22Rv1 (cell line): Measurements from ENCODE around the gene CDH6.

ENCODE experiments used
- H3K27ac ChIP-seq: fragments of 450-650 bp; 2 replicates; pipeline ENCODE4 v1.5.1; 2017
- CTCF ChIP-seq: fragments of 450-650 bp; IDR thresholded peaks from 2 replicates; pipeline ENCODE4 v1.5.1; 2017; ENCODE audit warnings: mild to moderate bottlenecking
- ZFX ChIP-seq: fragments of 450-650 bp; IDR thresholded peaks from 2 replicates; pipeline ENCODE4 v1.6.1; 2017; ENCODE audit warnings: antibody characterized with exemption, borderline replicate concordance

Gene CDH6

GRCh38 chr5:31334061-31334860 is 140.8 kb downstream of the CDH6 start:
- TF ChIP-seq CTCF (no peak), ZFX (no peak)
- H3K27ac ChIP-seq = no peak overlapping the region

- no peak overlapping the region for H3K27ac ChIP-seq
- TF ChIP-seq ZFX (no peak), CTCF (no peak)
Measured at GRCh38 chr5:31335456-31335855, 142.0 kb downstream of the CDH6 start.

GRCh38 chr5:31343946-31344345 is 150.5 kb downstream of the CDH6 start:
- TF ChIP-seq ZFX = no peak
- H3K27ac ChIP-seq = no peak overlapping the region

- no peak for TF ChIP-seq CTCF
- no peak for TF ChIP-seq ZFX
- no peak overlapping the region for H3K27ac ChIP-seq
Measured at GRCh38 chr5:31346896-31347551, 153.5 kb downstream of the CDH6 start.

- H3K27ac ChIP-seq = no peak overlapping the region
Measured at GRCh38 chr5:31347552-31347905, 154.0 kb downstream of the CDH6 start.

GRCh38 chr5:31350395-31350794 is 156.9 kb downstream of the CDH6 start:
- no peak overlapping the region for H3K27ac ChIP-seq
- TF ChIP-seq ZFX (no peak), CTCF (no peak)

More at GRCh38 chr5:31347552-31347905, 154.0 kb downstream of the CDH6 start:
- TF ChIP-seq ZFX (no peak), CTCF (no peak)

- no peak overlapping the region for H3K27ac ChIP-seq
- TF ChIP-seq CTCF = no peak
- TF ChIP-seq ZFX = no peak
Measured at GRCh38 chr5:31355337-31355736, 161.9 kb downstream of the CDH6 start.
